Cardiac muscle cell (in vitro differentiated cells and primary cell): ENCODE data around the gene STMN1. TPM values are rescaled to one million over a fixed set of nuclear protein-coding genes. Genes with fewer than 3 reads are reported as not detected.

Experiments used
- DNase-seq, 2 donors: peaks; one replicate each; pipeline versions ENCODE4 v3.0.0 to v3.0.0-alpha.2; 2010 to 2017; ENCODE audit warnings: low read depth in 1 of 2, low spot score in 1 of 2
- H3K27ac ChIP-seq: fragments of 200-600 bp; sonication (generic); 2 replicates; pipeline ENCODE4 v1.5.1; 2016
- H3K27me3 ChIP-seq: fragments of 200-600 bp; sonication (generic); 2 replicates; pipeline ENCODE4 v1.6.0; 2016; ENCODE audit warnings: control low read depth
- H3K36me3 ChIP-seq: fragments of 200-600 bp; sonication (generic); 2 replicates; pipeline ENCODE4 v1.5.1; 2016; ENCODE audit warnings: control low read depth
- H3K4me1 ChIP-seq: fragments of 200-600 bp; sonication (generic); 2 replicates; pipeline ENCODE4 v1.8.1; 2017; ENCODE audit warnings: low read depth, mild to moderate bottlenecking, mixed run types
- H3K4me3 ChIP-seq: fragments of 200-600 bp; sonication (generic); 2 replicates; pipeline ENCODE4 v1.5.1; 2016; ENCODE audit warnings: mild to moderate bottlenecking
- H3K9me3 ChIP-seq: fragments of 200-600 bp; sonication (generic); 2 replicates; pipeline ENCODE4 v1.5.1; 2017; ENCODE audit warnings: low read depth, mild to moderate bottlenecking, control low read depth
- CTCF ChIP-seq: IDR thresholded peaks from 2 replicates; pipeline ENCODE4 v1.5.1; 2012; ENCODE audit warnings: low read depth, mild to moderate bottlenecking, low read length
- polyA plus RNA-seq: library from polyadenylated mRNA; unstranded; fragments of >200 nt; fragmentation: Nextera tagmentation; extraction: Ambion mirVana; gene quantifications from 2 replicates; pipeline ENCODE4 v1.2.1, GENCODE V29; 2016
- total RNA-seq: library from RNA; depleted of rRNA; stranded (reverse); fragments of >200 nt; gene quantifications from 2 replicates; pipeline ENCODE4 v1.2.3, GENCODE V29; 2016

Gene STMN1
- total and polyA plus RNA-seq, 2 experiments from 2014 or later, result 572 to 943 TPM

- Histone ChIP-seq H3K27ac (peak overlapping the region; percentile 93), H3K36me3 (no peaks in the 10 kb centered on the region), H3K4me1 (peaks cover 31% of the 10 kb centered on the region), H3K4me3 (peak overlapping the region; percentile 45), H3K9me3 (no peaks in the 10 kb centered on the region), H3K27me3 (no peaks in the 10 kb centered on the region)
- no peak for TF ChIP-seq CTCF
- DNase-seq, result no peak
These were observed 31.5 kb downstream of the STMN1 start for GRCh38 chr1:25874635-25875153.

GRCh38 chr1:25874209-25874608 is 32.0 kb downstream of the STMN1 start:
- H3K27ac ChIP-seq, result peak overlapping the region; percentile 93
- no peaks in the 10 kb centered on the region for H3K36me3 ChIP-seq
- no peaks in the 10 kb centered on the region for H3K9me3 ChIP-seq
- no peaks in the 10 kb centered on the region for H3K27me3 ChIP-seq
- DNase-seq, result no peak
- no peak for TF ChIP-seq CTCF
- H3K4me1 ChIP-seq, result peaks cover 26% of the 10 kb centered on the region
- H3K4me3 ChIP-seq, result no peak overlapping the region

GRCh38 chr1:25873120-25873519 is 33.1 kb downstream of the STMN1 start:
- Histone ChIP-seq H3K27ac (no peak overlapping the region), H3K4me3 (no peak overlapping the region), H3K4me1 (peaks cover 24% of the 10 kb centered on the region), H3K9me3 (no peaks in the 10 kb centered on the region), H3K36me3 (no peaks in the 10 kb centered on the region), H3K27me3 (no peaks in the 10 kb centered on the region)
- TF ChIP-seq CTCF, result no peak
- no peak for DNase-seq

- Histone ChIP-seq H3K4me3 (no peak overlapping the region), H3K27me3 (no peaks in the 10 kb centered on the region), H3K36me3 (no peaks in the 10 kb centered on the region), H3K4me1 (peaks cover 24% of the 10 kb centered on the region), H3K9me3 (no peaks in the 10 kb centered on the region), H3K27ac (no peak overlapping the region)
- no peak for DNase-seq
- no peak for TF ChIP-seq CTCF
These were observed 33.5 kb downstream of the STMN1 start for GRCh38 chr1:25872713-25873112.

- H3K27ac ChIP-seq, result no peak overlapping the region
- H3K4me1 ChIP-seq, result peaks cover 24% of the 10 kb centered on the region
- no peaks in the 10 kb centered on the region for H3K36me3 ChIP-seq
- no peak for DNase-seq
- TF ChIP-seq CTCF, result no peak
- H3K4me3 ChIP-seq, result no peak overlapping the region
- H3K9me3 ChIP-seq, result no peaks in the 10 kb centered on the region
- no peaks in the 10 kb centered on the region for H3K27me3 ChIP-seq
These were observed 34.3 kb downstream of the STMN1 start for GRCh38 chr1:25871704-25872494.
